Measurements from ENCODE around the gene SMCO4.

SMCO4 gene

DNA sequence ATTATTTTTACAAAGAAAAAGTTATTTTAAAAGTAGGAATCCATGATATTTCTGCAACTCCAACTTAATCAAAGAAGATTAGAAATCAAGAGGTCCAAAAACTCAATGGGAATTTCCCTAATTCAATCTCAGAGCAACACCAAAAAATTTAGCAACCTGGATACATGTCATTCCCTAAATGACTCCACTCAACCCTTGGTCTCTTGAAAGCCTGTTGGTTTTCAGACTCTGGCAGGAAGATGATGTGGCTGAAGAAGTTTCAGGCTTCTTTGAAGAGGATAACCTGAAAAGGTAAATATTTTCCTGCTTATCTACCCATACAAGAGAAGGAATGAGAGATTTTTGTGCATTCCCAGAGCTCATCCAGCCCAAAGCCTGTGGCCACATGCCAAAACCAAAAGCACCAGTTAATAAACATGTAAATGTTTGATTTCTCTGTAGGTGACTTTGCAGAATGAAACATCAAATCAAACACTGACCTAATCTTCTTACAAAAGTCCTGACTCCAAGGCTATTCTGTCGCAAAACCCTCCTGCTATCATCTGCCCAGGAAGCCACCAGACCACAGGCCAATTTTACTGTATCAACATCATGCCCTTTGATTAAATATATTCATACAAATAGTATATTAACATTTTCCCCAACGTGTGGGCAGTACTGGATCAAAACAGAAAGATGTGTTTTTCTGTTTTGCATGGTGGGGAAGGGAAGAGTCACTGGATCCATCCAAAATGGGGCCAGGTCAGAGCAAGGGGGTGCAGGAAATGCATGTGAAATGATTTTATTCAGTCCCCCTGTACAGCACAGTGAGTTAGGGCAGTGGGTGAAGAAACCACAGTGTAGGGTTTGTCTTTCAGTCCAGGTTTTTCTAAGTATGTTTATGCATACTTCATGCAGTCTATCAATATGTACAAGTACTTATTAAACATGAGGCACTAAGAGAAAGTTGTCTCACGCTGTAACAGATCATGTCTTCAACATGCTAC, 38.8 kb downstream of the SMCO4 start:
- DNase-seq (ENCODE audit: low read depth) = no peak

DNA sequence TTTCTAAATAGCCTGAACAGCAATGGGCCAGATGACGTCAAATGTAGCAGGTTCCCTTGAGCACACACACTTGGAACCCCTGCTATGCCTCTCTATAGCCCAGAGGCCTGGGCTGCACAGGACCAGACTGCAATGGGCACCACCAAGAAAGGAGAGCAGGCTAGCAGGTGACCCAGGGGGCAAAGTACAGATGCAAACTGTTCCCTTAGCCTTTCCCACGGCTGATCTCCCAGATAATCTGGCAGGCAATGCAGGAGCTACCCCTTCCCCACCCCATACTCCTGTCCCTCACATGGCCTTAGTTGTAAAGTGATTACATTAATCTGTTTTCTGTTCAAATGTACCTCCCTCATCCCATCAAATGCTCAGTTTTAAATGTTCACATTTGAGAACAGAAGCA, 41.3 kb downstream of the SMCO4 start:
- DNase-seq (ENCODE audit: low read depth) = no peak

DNA sequence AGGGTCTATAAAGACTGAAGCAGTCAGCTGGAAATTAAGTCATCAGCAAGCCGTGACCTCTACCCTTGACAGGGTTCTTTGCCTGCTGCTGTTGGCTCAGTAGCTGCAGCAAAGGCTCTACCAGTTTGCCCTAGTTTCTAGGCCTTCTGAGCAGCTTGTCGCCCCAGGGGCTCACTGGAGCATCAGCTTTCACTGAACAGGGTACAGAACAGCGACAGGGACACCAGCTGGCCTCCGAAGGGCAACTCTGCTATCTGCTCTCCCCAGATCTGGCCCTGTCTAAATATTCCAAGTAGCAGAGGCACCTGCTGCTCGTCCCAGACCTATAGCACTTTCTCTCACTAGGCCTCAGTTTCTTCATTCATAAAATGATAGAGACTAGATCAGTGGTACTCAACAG, 42.4 kb downstream of the SMCO4 start:
- no peak for DNase-seq (ENCODE audit: low read depth)

- no peak for DNase-seq (ENCODE audit: low read depth)
Measured at GRCh38 chr11:93498641-93499040, 44.5 kb downstream of the SMCO4 start.

DNA sequence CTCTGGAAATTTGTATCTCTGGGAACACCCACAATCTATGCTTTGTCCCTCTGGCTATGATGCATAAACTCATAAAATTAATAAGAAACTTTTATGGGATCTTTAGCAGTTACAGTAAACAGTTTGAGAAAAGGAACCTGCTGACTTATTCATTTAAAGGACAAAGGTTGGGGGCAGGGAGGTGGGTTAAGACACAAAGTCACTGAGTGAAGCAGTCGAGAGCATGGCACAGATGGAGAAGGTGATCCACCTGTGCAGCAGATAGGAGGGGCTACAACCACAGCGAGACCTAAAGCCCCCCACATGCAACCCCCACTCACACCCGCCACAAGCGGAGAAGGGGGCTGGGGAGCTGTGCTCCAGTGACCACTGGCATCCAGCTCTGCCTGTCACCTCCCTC, 45.0 kb downstream of the SMCO4 start:
- DNase-seq (ENCODE audit: low read depth) = no peak

GRCh38 chr11:93497596-93497995, 45.6 kb downstream of the SMCO4 start:
- no peak for DNase-seq (ENCODE audit: low read depth)

- DNase-seq (ENCODE audit: low read depth) = no peak
Measured at GRCh38 chr11:93494357-93494756, 48.8 kb downstream of the SMCO4 start.

GRCh38 chr11:93493252-93493897, 49.8 kb downstream of the SMCO4 start:
- no peak for DNase-seq (ENCODE audit: low read depth)

- DNase-seq (ENCODE audit: low read depth) = no peak
Measured at GRCh38 chr11:93492464-93493251, 50.5 kb downstream of the SMCO4 start.

DNA sequence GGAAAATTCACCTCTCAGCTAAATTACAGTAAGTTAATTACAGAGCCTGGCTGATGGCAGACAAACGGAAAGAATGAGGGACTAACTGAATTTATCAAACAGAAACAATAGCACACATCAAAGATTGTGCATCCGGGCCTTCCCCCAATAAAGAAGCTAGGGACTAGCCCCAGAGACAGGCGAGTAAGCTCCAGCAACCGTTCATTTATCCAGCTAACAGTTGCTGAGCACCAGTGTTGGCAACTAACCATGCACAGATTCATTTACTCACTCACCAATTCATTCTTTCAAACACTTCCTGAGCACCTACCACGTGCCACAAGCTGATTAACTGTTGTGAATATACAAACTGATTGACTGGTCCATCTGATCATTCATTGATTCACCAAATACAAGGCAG, 51.2 kb downstream of the SMCO4 start:
- no peak for DNase-seq (ENCODE audit: low read depth)

GRCh38 chr11:93490996-93491618, 52.1 kb downstream of the SMCO4 start:
- DNase-seq (ENCODE audit: low read depth) = no peak

GRCh38 chr11:93489841-93490240, 53.4 kb downstream of the SMCO4 start:
- DNase-seq (ENCODE audit: low read depth) = no peak

GRCh38 chr11:93487032-93487483, 56.1 kb downstream of the SMCO4 start:
- no peak for DNase-seq (ENCODE audit: low read depth)

DNA sequence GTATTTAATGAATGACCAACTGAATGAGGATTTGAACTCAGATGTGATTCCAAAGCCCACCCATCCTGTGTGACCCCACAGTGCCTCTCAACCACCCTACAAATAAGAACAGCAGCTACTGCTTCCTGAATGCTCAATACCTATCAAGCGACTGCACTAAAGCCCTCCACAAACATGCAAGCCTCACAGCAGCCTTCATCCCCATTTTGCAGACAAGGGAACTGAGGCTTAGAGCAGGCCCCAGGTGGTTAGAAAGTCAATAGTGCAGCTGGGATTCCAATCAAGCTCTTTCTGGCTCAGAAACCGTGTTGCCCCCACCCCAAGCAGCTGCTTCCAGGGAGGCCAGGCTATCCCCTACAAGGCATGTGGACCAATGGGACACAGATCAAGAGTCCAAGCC, 57.2 kb downstream of the SMCO4 start:
- no peak for DNase-seq (ENCODE audit: low read depth)

DNA sequence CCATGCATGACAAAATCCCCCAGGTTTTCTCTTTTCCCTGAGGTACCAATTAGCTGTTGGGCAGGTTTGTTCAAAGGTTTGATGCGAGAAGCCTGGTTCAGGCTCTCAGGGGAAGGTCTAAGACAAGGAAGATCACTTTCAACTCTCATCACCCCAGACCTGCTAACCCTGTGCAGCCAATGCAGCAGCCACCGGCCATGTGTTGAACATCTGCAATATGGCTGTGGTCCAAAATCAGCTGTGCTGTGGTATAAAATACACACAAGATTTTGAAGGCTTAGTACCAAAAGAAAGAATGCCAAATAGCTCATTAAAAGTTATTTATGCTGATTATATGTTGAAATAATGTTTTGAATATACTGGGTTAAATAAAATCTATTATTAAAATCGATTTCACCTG, 58.5 kb downstream of the SMCO4 start:
- DNase-seq (ENCODE audit: low read depth) = no peak

- DNase-seq (ENCODE audit: low read depth) = no peak
Measured at GRCh38 chr11:93482556-93482955, 60.6 kb downstream of the SMCO4 start.

DNA sequence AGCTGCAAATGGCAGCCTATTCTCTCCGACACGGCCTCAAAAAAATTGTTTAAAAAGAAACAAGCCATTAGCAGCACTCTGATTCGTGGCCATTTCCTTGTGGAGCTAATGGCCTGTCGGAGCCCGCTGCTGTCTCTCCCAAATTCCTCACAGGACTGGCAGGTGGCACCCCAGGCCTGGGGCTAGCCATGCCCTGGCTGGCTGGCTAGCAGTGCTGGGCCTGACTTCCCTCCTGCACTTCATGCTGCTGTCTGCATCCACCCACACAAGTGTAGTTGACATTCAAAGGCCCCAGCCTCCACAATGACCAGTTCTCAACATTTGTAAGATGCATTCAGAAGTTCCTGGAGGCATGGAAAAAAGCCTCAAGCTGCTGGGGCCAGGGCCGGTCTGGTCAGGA, 61.5 kb downstream of the SMCO4 start:
- no peak for DNase-seq (ENCODE audit: low read depth)

- no peak for DNase-seq (ENCODE audit: low read depth)
Measured at GRCh38 chr11:93481279-93481678, 61.9 kb downstream of the SMCO4 start.

- no peak for DNase-seq (ENCODE audit: low read depth)
Measured at GRCh38 chr11:93480756-93481155, 62.4 kb downstream of the SMCO4 start.

DNA sequence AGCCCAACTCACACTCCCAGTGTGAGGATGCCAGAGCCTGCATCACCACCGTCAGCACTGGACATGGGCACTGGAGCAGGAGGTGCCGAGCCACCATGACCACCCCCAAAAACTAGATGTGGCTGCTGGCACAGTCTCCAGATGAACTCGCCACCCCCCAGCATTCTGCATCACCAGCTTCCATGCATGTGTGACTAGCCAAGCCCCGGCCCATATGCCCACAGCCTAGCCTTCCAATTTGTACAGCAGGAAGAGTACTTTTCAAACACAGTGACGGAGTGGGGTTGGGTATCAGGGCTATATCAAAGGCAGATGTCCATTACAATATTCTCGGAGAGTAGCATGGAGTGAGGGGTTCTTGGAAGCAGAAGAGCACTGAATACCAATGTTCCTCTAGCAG, 62.9 kb downstream of the SMCO4 start:
- DNase-seq (ENCODE audit: low read depth) = no peak

GRCh38 chr11:93478841-93479240, 64.3 kb downstream of the SMCO4 start:
- DNase-seq (ENCODE audit: low read depth) = no peak

- no peak for DNase-seq (ENCODE audit: low read depth)
Measured at GRCh38 chr11:93477684-93478234, 65.4 kb downstream of the SMCO4 start.

Data from activated T-cell treated with anti-CD3 and anti-CD28 coated beads for 48 hours (primary cell).